Measurements from ENCODE around the gene SDK2.

Gene SDK2

DNA sequence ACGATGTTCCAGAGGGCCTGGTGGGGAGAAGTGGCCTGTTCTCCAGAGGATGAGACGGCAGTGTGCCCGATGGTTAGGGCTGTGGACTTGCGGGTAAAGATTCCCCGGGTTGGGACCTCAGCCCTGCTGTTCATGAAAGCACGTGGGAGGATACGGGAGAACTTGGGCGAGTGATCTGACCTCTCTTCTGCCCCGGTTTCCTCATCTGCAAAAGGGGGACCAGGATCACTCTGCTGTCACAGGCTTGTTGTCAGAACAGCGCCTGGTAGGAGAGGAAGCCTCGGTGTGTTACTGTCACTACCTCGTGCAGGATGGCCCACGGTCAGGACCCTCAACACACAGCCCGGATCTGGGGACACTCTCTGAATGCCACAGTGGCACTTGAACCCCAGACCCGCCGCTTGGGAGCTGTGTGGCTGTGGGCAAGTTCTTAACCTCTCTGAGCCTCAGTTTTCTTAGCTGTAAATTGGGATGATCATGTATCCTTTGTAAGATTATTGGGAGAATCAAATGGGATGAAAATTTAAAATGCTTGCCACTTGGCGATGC is 246.9 kb downstream of the SDK2 start:
- DNase-seq (ENCODE audit: low read depth, low spot score): no peak
- no peak overlapping the region for H3K4me3 ChIP-seq (ENCODE audit: low read depth, low read length)
- TF ChIP-seq CTCF (IDR thresholded peaks at IDR 0.05; ENCODE audit: low read depth, low read length): no peak
- in situ Hi-C loops (cut with HindIII; ENCODE audit: low sequenced_read_pairs): no loop called here

DNA sequence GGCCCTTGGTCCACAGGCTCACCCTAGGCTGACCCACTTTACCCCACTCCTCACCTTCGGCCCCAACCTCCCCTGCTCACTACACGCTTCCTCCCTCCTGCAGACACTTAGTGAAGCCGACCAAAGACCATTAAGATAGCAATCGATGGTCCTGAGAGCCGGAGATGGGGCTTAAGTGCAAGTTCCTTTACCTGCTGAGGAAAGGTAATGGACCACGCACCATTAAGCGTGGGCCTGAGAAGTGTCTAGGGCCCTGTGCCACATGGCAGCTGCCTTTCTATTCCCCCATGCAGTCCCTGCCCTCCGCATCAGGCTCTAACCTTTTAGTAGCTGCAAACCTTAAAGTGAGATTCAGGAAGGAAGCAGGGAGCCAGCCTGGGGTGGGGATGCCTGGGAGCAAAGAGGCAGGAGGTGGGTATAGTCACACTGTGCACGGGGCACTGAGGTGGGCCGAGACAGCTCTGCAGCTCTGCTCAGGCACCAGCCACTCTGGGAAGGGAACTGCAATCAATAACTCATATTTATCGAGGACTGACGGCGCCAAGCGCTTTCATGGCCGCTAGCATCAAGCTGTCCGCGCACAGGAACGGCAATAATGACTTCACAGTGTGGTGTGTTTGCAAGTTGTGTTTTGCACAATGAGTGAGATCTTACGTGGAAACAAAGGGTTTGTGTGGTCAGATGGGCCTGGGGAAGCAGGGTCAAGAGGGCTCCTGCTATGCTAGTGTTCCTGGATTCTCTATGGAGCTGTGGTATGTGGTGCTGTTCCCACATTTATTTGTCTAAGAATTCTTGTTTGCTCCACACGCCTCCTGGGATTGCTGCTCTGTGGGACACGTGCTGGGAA is 247.6 kb downstream of the SDK2 start:
- peak; percentile 61 for DNase-seq (ENCODE audit: low read depth, low spot score)
- H3K4me3 ChIP-seq (ENCODE audit: low read depth, low read length): no peak overlapping the region
- in situ Hi-C loops (cut with HindIII; ENCODE audit: low sequenced_read_pairs): no loop called here
- TF ChIP-seq CTCF (IDR thresholded peaks at IDR 0.05; ENCODE audit: low read depth, low read length): no peak

GRCh38 chr17:73394512-73395450 is 249.5 kb downstream of the SDK2 start:
- TF ChIP-seq CTCF (IDR thresholded peaks at IDR 0.05; ENCODE audit: low read depth, low read length): no peak
- no peak overlapping the region for H3K4me3 ChIP-seq (ENCODE audit: low read depth, low read length)
- no peak for DNase-seq (ENCODE audit: low read depth, low spot score)
- in situ Hi-C loops (cut with HindIII; ENCODE audit: low sequenced_read_pairs): no loop called here

- TF ChIP-seq CTCF (IDR thresholded peaks at IDR 0.05; ENCODE audit: low read depth, low read length): no peak
- no peak for DNase-seq (ENCODE audit: low read depth, low spot score)
- in situ Hi-C loops (cut with HindIII; ENCODE audit: low sequenced_read_pairs): no loop called here
- H3K4me3 ChIP-seq (ENCODE audit: low read depth, low read length): no peak overlapping the region
Measured at GRCh38 chr17:73393962-73394361, 250.3 kb downstream of the SDK2 start.

DNA sequence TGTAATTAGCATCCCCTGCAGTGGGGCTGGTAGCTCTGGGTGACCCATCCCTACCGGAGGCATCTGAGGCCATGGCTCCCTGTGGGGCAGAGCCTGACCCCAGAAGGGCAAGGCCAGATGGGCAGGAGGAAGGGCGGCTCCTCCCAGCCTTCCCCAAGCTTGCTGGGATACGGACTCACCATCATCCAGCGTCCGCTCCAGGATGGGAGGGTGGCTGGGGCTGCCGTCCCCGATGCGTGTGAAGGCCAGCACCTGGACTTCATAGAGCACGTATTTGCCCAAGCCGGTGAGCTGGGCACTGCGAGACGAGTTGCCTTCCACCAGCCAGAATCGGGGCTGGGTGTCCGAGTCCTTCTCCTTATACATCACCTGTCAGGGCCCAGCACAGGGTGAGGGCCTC is 250.9 kb downstream of the SDK2 start:
- in situ Hi-C loops (cut with HindIII; ENCODE audit: low sequenced_read_pairs): no loop called here
- TF ChIP-seq CTCF (IDR thresholded peaks at IDR 0.05; ENCODE audit: low read depth, low read length): no peak
- DNase-seq (ENCODE audit: low read depth, low spot score): no peak
- no peak overlapping the region for H3K4me3 ChIP-seq (ENCODE audit: low read depth, low read length)

All from astrocyte of the spinal cord (primary cell).